ENCODE measurements around the gene TARP.

The TARP gene

DNA sequence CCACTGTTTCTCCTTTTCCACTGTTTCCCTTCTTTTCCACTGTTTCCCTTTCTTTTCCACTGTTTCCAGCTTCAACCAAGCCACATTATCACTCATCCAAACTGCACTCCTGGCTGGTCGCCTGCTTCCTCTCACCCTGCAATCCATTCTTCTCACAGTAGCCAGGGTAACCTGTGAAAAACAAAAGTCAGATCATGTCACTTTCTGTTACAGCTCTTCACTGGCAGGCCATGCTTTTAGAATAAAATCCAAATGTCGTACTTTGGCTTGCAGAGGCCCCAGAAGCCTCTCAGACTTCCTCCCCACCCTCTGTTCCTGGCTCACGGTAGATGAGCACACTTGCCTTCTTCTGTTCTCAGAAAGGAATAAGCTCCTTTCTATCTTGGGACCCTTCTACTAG, 61.5 kb downstream of the TARP start:
- no peak for DNase-seq

DNA sequence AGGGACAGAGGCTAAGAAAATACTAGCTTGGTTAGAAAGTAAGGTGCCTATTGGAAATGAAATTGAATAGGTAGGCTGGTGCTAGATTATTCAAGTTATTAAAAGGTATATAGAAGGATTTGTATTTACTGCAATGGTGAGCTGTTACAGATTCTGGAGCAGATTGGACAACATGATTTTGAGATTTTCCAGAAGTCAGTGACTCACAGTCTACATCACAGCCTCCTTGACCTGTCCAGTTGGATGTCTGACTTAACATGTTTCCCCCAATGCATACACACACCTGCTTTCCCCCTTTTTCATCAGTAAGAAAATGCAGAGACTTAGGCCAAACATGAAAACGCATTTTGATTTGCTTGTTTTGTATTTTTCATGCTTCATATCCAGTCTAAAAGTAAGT, 62.0 kb downstream of the TARP start:
- no peak for DNase-seq
